Measurements from ENCODE around the gene MPDZ.

- TF ChIP-seq CTCF (optimal IDR thresholded peaks at IDR 0.05 in 1 of 3, IDR thresholded peaks at IDR 0.05 in 1 of 3, conservative IDR thresholded peaks at IDR 0.05 in 1 of 3; ENCODE audit: extremely low read depth in 1 of 3, insufficient read depth in 2 of 3, low read length in 3 of 3) (peak in 1 of 3 experiments; percentile 16), EZH2 (IDR thresholded peaks at IDR 0.05; ENCODE audit: low read length) (no peak)
These were observed 885 bp downstream of the MPDZ start for GRCh38 chr9:13278368-13279246.

Measured in keratinocyte (primary cell).